Neural cell (in vitro differentiated cells): ENCODE results near the gene PGS1. TPM values are rescaled to one million over a fixed set of nuclear protein-coding genes. Genes with fewer than 3 reads are reported as not detected.

ENCODE experiments used
- H2AFZ ChIP-seq: fragments of 200-600, 300-800 bp; sonication (generic), shearing (Covaris generic); 2 replicates; pipeline ENCODE4 v1.6.0; 2014; ENCODE audit warnings: low read depth, mild to moderate bottlenecking, antibody characterized with exemption, low read length, moderate library complexity
- H3F3A ChIP-seq: fragments of 200-600 bp; shearing (Covaris generic); 2 replicates; pipeline ENCODE4 v1.6.1; 2016; ENCODE audit warnings: mild to moderate bottlenecking, moderate library complexity, mixed read lengths, antibody characterized with exemption, low read length; ENCODE audit not compliant: insufficient read depth, poor library complexity, severe bottlenecking
- H3K27ac ChIP-seq: fragments of 200-600, 300-800 bp; sonication (generic), shearing (Covaris generic); 2 replicates; pipeline ENCODE4 v1.5.1; 2014; ENCODE audit warnings: mild to moderate bottlenecking, low read length, moderate library complexity
- H3K27me3 ChIP-seq: fragments of 300-800, 200-600 bp; sonication (generic), shearing (Covaris generic); 2 replicates; pipeline ENCODE4 v1.6.0; 2014; ENCODE audit warnings: mild to moderate bottlenecking, low read depth, low read length, moderate library complexity; ENCODE audit not compliant: insufficient read depth
- H3K36me3 ChIP-seq: fragments of 300-800, 200-600 bp; sonication (generic), shearing (Covaris generic); 2 replicates; pipeline ENCODE4 v1.5.1; 2014; ENCODE audit warnings: mild to moderate bottlenecking, antibody characterized with exemption, low read length, moderate library complexity; ENCODE audit not compliant: insufficient read depth
- H3K4me2 ChIP-seq: fragments of 300-800, 200-600 bp; sonication (generic), shearing (Covaris generic); 2 replicates; pipeline ENCODE4 v1.6.0; 2014; ENCODE audit warnings: mild to moderate bottlenecking, low read length
- H3K4me3 ChIP-seq: fragments of 300-800, 200-600 bp; sonication (generic), shearing (Covaris generic); 2 replicates; pipeline ENCODE4 v1.5.1; 2014; ENCODE audit warnings: mild to moderate bottlenecking, low read length, moderate library complexity
- H3K79me2 ChIP-seq: fragments of 200-600 bp; shearing (Covaris generic); replicated peaks from 2 replicates; pipeline ENCODE4 v1.6.0; 2014; ENCODE audit warnings: mild to moderate bottlenecking, low read length, moderate library complexity; ENCODE audit not compliant: insufficient read depth
- H3K9ac ChIP-seq: fragments of 300-800, 200-600 bp; sonication (generic), shearing (Covaris generic); 2 replicates; pipeline ENCODE4 v1.6.1; 2016; ENCODE audit warnings: mild to moderate bottlenecking, low read length, mixed read lengths
- H3K9me2 ChIP-seq: fragments of 200-600 bp; shearing (Covaris generic); 2 replicates; pipeline ENCODE4 v1.6.1; 2016; ENCODE audit warnings: mild to moderate bottlenecking, low read length, mixed read lengths; ENCODE audit not compliant: insufficient read depth
- H3K9me3 ChIP-seq: fragments of 200-600, 300-800 bp; sonication (generic), shearing (Covaris generic); 2 replicates; pipeline ENCODE4 v1.6.1; 2016; ENCODE audit warnings: mild to moderate bottlenecking, mixed run types, low read length, moderate library complexity, mixed read lengths
- H4K20me1 ChIP-seq: fragments of 200-600 bp; shearing (Covaris generic); 2 replicates; pipeline ENCODE4 v1.6.1; 2016; ENCODE audit warnings: mild to moderate bottlenecking, mixed run types; ENCODE audit not compliant: insufficient read depth
- EP300 ChIP-seq: fragments of 450-650 bp; conservative IDR thresholded peaks from 2 replicates; pipeline ENCODE4 v1.6.1; 2014; ENCODE audit warnings: antibody characterized with exemption, mild to moderate bottlenecking, moderate library complexity; ENCODE audit not compliant: poor library complexity, severe bottlenecking
- EZH2 ChIP-seq: fragments of 200-600, 300-800 bp; shearing (Covaris generic), sonication (generic); IDR thresholded peaks from 2 replicates; pipeline ENCODE4 v1.6.1; 2014; ENCODE audit warnings: antibody characterized with exemption, low read length, borderline replicate concordance, mild to moderate bottlenecking; ENCODE audit not compliant: insufficient read depth, poor library complexity, severe bottlenecking
- MXI1 ChIP-seq: fragments of 450-650 bp; conservative IDR thresholded peaks from 2 replicates; pipeline ENCODE4 v1.6.1; 2014; ENCODE audit warnings: antibody characterized with exemption, mild to moderate bottlenecking; ENCODE audit not compliant: poor library complexity, severe bottlenecking
- POLR2AphosphoS5 ChIP-seq: IDR thresholded peaks from 2 replicates; pipeline ENCODE4 v1.6.1; 2012
- RAD21 ChIP-seq: fragments of 450-650 bp; conservative IDR thresholded peaks from 2 replicates; pipeline ENCODE4 v1.6.1; 2014; ENCODE audit warnings: antibody characterized with exemption, mild to moderate bottlenecking, moderate library complexity
- SMC3 ChIP-seq: fragments of 450-650 bp; conservative IDR thresholded peaks from 2 replicates; pipeline ENCODE4 v1.6.1; 2014; ENCODE audit warnings: antibody characterized with exemption, mild to moderate bottlenecking, moderate library complexity; ENCODE audit not compliant: poor library complexity
- TAF1 ChIP-seq: IDR thresholded peaks from 2 replicates; pipeline ENCODE4 v1.6.1; 2012; ENCODE audit warnings: low read depth
- polyA plus RNA-seq: library from polyadenylated mRNA; depleted of rRNA; stranded (reverse); fragments of >200 nt; gene quantifications from 2 replicates; pipeline ENCODE4 v1.2.3, GENCODE V29; 2014
- TF ChIP-seq, protein P1 (sequence below): fragments of 450-650 bp; IDR thresholded peaks from 2 replicates; pipeline ENCODE4 v1.5.1; 2014; ENCODE audit warnings: antibody characterized with exemption, mild to moderate bottlenecking, moderate library complexity; ENCODE audit not compliant: poor library complexity, severe bottlenecking
- TF ChIP-seq, protein P2 (sequence below): IDR thresholded peaks from 2 replicates; pipeline ENCODE4 v1.6.1; 2012; ENCODE audit warnings: borderline replicate concordance

The PGS1 gene
- polyA plus RNA-seq, 1 donor from 2014 or later, result 65.7 TPM

DNA sequence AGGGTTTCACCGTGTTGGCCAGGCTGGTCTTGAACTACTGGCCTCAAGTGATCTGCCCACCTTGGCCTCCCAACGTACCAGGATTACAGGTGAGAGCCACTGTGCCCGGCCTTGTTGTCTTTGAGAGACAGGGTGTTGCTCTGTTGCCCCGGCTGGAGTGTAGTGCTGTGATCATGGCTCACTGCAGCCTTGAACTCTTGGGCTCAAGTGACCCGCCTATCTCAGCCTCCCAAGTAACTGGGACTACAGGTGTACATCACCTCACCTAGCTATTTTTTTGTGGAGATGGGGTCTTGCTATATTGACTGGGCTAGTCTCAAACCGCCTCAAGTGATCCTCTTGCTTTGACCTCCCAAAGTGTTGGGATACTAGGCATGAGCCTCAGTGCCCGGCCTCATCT, 68.4 kb downstream of the PGS1 start:
- Histone ChIP-seq H2AFZ (no peak overlapping the region), H3K9me2 (no peaks in the 10 kb centered on the region), H3K36me3 (no peaks in the 10 kb centered on the region), H3K27ac (no peak overlapping the region), H3F3A (no peaks in the 10 kb centered on the region), H3K4me3 (no peak overlapping the region), H4K20me1 (no peaks in the 10 kb centered on the region), H3K9me3 (no peaks in the 10 kb centered on the region), H3K79me2 (no peaks in the 10 kb centered on the region), H3K4me2 (no peak overlapping the region), H3K9ac (no peak overlapping the region), H3K27me3 (no peaks in the 10 kb centered on the region)
- TF ChIP-seq, protein P1, sequence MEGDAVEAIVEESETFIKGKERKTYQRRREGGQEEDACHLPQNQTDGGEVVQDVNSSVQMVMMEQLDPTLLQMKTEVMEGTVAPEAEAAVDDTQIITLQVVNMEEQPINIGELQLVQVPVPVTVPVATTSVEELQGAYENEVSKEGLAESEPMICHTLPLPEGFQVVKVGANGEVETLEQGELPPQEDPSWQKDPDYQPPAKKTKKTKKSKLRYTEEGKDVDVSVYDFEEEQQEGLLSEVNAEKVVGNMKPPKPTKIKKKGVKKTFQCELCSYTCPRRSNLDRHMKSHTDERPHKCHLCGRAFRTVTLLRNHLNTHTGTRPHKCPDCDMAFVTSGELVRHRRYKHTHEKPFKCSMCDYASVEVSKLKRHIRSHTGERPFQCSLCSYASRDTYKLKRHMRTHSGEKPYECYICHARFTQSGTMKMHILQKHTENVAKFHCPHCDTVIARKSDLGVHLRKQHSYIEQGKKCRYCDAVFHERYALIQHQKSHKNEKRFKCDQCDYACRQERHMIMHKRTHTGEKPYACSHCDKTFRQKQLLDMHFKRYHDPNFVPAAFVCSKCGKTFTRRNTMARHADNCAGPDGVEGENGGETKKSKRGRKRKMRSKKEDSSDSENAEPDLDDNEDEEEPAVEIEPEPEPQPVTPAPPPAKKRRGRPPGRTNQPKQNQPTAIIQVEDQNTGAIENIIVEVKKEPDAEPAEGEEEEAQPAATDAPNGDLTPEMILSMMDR, result no peak
- no peak for TF ChIP-seq SMC3
- no peak for TF ChIP-seq EP300
- no peak for TF ChIP-seq RAD21
- no peak for TF ChIP-seq EZH2
- TF ChIP-seq, protein P2, sequence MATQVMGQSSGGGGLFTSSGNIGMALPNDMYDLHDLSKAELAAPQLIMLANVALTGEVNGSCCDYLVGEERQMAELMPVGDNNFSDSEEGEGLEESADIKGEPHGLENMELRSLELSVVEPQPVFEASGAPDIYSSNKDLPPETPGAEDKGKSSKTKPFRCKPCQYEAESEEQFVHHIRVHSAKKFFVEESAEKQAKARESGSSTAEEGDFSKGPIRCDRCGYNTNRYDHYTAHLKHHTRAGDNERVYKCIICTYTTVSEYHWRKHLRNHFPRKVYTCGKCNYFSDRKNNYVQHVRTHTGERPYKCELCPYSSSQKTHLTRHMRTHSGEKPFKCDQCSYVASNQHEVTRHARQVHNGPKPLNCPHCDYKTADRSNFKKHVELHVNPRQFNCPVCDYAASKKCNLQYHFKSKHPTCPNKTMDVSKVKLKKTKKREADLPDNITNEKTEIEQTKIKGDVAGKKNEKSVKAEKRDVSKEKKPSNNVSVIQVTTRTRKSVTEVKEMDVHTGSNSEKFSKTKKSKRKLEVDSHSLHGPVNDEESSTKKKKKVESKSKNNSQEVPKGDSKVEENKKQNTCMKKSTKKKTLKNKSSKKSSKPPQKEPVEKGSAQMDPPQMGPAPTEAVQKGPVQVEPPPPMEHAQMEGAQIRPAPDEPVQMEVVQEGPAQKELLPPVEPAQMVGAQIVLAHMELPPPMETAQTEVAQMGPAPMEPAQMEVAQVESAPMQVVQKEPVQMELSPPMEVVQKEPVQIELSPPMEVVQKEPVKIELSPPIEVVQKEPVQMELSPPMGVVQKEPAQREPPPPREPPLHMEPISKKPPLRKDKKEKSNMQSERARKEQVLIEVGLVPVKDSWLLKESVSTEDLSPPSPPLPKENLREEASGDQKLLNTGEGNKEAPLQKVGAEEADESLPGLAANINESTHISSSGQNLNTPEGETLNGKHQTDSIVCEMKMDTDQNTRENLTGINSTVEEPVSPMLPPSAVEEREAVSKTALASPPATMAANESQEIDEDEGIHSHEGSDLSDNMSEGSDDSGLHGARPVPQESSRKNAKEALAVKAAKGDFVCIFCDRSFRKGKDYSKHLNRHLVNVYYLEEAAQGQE, result no peak
- TF ChIP-seq MXI1, result no peak
- TF ChIP-seq TAF1, result no peak
- TF ChIP-seq POLR2AphosphoS5, result no peak

DNA sequence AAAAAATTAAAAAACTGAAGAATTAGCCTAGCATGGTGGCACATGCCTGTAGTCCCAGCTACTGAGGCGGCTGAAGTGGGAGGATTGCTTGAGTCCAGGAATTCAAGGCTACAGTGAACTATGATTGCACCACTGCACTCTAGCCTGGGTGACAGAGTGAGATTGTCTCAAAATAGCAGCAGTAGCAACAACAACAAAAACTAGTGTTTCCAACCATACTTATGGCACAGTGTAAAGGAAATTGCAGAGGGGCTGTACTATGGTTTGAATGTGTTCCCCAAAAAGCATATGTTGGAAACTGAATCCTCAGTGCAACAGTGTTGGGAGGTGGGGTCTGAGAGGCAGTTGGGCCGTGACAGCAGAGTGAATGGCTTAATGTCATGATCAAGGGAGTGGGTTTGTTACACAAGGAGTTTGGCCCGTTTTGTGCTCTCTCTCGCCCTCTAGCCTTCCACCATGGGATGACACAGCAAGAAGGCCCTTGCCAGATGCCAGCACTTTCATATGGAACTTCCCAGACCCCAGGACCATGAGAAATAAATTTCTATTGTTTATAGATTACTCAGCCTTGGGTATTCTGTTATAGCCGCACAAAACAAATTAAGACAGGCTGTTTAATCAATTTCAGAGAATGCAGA, 70.0 kb downstream of the PGS1 start:
- H4K20me1 ChIP-seq, result no peaks in the 10 kb centered on the region
- TF ChIP-seq TAF1 (no peak), POLR2AphosphoS5 (no peak), SMC3 (no peak), EP300 (no peak)
- TF ChIP-seq, protein P2, result no peak
- TF ChIP-seq, protein P1, result no peak
- H3K4me2 ChIP-seq, result no peak overlapping the region
- no peaks in the 10 kb centered on the region for H3K36me3 ChIP-seq
- no peak overlapping the region for H3K4me3 ChIP-seq
- H3F3A ChIP-seq, result no peaks in the 10 kb centered on the region
- H3K27ac ChIP-seq, result no peak overlapping the region
- H2AFZ ChIP-seq, result no peak overlapping the region
- no peak overlapping the region for H3K9ac ChIP-seq
- H3K9me2 ChIP-seq, result no peaks in the 10 kb centered on the region
- no peaks in the 10 kb centered on the region for H3K27me3 ChIP-seq
- no peaks in the 10 kb centered on the region for H3K79me2 ChIP-seq
- no peaks in the 10 kb centered on the region for H3K9me3 ChIP-seq
